Raji (cell line): Measurements from ENCODE around the gene SLC37A1.

Experiments used
- POLR2A ChIP-seq: IDR thresholded peaks from 2 replicates; pipeline ENCODE4 v1.6.1; 2011; ENCODE audit warnings: low read depth, low read length, control low read depth; ENCODE audit not compliant: insufficient read depth

The SLC37A1 gene

GRCh38 chr21:42548687-42549406, 35.2 kb downstream of the SLC37A1 start:
- no peak for TF ChIP-seq POLR2A

- TF ChIP-seq POLR2A: no peak
Observed at GRCh38 chr21:42550817-42551216, 37.2 kb downstream of the SLC37A1 start.

GRCh38 chr21:42552407-42553336, 39.0 kb downstream of the SLC37A1 start:
- no peak for TF ChIP-seq POLR2A

GRCh38 chr21:42553435-42553834, 39.8 kb downstream of the SLC37A1 start:
- no peak for TF ChIP-seq POLR2A

GRCh38 chr21:42554251-42554961, 40.8 kb downstream of the SLC37A1 start:
- no peak for TF ChIP-seq POLR2A

GRCh38 chr21:42555756-42556438, 42.2 kb downstream of the SLC37A1 start:
- no peak for TF ChIP-seq POLR2A

GRCh38 chr21:42556476-42556875, 42.8 kb downstream of the SLC37A1 start:
- no peak for TF ChIP-seq POLR2A

- TF ChIP-seq POLR2A: no peak
Observed at GRCh38 chr21:42556960-42557359, 43.3 kb downstream of the SLC37A1 start.

- TF ChIP-seq POLR2A: no peak
Observed at GRCh38 chr21:42557420-42557819, 43.8 kb downstream of the SLC37A1 start.

GRCh38 chr21:42558368-42558767, 44.7 kb downstream of the SLC37A1 start:
- TF ChIP-seq POLR2A: no peak

- no peak for TF ChIP-seq POLR2A
Observed at GRCh38 chr21:42558846-42559245, 45.2 kb downstream of the SLC37A1 start.

- TF ChIP-seq POLR2A: no peak
Observed at GRCh38 chr21:42559326-42559725, 45.7 kb downstream of the SLC37A1 start.

GRCh38 chr21:42560517-42561179, 47.0 kb downstream of the SLC37A1 start:
- no peak for TF ChIP-seq POLR2A
